Measurements from ENCODE around the gene SLC25A13.
A peak's percentile ranks its signal among the peaks of the same experiment; 100 is the strongest.

Gene SLC25A13

DNA sequence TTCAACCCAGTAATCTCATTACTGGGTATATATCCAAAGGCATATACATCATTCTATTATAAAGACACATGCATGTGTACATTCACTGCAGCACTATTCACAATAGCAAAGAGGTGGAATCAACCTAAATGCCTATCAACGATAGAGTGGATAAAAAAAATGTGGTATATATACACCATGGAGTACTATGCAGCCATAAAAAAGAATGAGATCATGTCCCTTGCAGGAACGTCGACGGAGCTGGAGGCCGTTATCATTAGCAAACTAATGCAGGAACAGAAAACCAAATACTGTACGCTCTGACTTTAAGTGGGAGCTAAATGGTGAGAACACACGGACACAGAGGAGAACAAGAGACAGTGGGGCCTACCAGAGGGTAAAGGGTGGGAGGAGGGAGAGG lies 105.5 kb downstream of the SLC25A13 start:
- H3K4me3 ChIP-seq (ENCODE audit: low read depth, low read length): no peak overlapping the region
- no peak for DNase-seq (ENCODE audit: low read depth)
- TF ChIP-seq CTCF (conservative IDR thresholded peaks at IDR 0.05; ENCODE audit: low read depth, low read length): no peak

DNA sequence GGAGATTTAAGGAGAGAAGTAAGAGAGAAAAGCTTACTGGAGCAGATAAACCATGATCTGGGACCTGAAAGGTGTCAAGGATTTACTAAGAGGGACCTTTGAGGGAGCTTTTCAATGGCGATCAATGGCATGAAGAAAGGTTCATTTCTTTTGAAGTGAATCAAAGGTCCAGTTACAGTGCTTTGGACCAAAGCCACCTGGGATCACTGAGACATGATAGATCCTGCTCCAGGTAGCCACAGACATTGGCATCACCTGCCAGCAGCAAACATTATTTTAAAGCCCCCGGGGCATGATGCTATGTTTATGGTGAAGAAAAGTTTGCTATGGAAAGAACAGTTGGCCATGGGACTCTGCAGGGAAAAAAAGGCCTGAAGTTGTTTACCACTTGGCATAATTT lies 109.4 kb downstream of the SLC25A13 start:
- no peak overlapping the region for H3K4me3 ChIP-seq (ENCODE audit: low read depth, low read length)
- no peak for TF ChIP-seq CTCF (conservative IDR thresholded peaks at IDR 0.05; ENCODE audit: low read depth, low read length)
- no peak for DNase-seq (ENCODE audit: low read depth)

- no peak for TF ChIP-seq CTCF (conservative IDR thresholded peaks at IDR 0.05; ENCODE audit: low read depth, low read length)
These were observed 109.9 kb downstream of the SLC25A13 start for GRCh38 chr7:96211954-96212353.

GRCh38 chr7:96205665-96206064 lies 116.2 kb downstream of the SLC25A13 start:
- no peak for TF ChIP-seq CTCF (conservative IDR thresholded peaks at IDR 0.05; ENCODE audit: low read depth, low read length)
- H3K4me3 ChIP-seq (ENCODE audit: low read depth, low read length): no peak overlapping the region
- no peak for DNase-seq (ENCODE audit: low read depth)

More at GRCh38 chr7:96211954-96212353, 109.9 kb downstream of the SLC25A13 start:
- H3K4me3 ChIP-seq (ENCODE audit: low read depth, low read length): no peak overlapping the region
- DNase-seq (ENCODE audit: low read depth): peak; percentile 29

DNA sequence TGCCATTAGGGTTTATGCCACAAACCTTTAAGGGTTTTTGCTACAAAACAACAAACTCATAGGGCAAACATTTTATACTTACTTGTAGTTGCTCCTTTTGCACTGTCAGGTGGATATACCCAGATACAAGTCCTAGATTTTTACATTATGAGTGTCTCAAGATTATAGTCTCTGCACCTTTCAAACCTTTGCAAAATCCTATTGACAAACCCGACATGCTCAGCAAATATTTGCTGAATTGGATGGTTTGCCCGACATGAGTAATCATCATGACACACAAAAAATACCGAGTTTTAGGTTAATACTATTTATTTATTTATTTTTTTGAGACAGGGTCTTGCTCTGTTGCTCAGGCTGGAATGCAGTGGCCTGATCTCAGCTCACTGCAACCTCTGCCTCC lies 117.3 kb downstream of the SLC25A13 start:
- no peak for DNase-seq (ENCODE audit: low read depth)
- no peak for TF ChIP-seq CTCF (conservative IDR thresholded peaks at IDR 0.05; ENCODE audit: low read depth, low read length)
- H3K4me3 ChIP-seq (ENCODE audit: low read depth, low read length): no peak overlapping the region

DNA sequence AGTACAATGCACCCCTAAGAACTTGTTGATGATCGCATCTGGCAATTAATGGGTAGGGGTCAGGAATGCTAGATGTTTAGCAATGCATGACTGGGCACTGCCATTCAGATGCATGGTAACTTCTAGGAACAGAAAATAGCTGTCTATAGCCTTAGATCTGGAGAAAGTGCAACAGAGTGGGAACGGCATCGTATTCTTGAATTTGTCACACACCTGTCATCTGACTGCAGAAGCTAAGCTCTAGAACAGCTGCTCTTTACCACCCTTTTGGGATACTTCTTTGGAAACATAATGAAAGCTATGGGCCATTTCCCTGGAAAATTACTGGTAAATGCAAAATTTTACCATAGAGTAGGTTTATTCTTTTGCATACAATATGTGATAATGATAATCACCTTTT lies 118.1 kb downstream of the SLC25A13 start:
- DNase-seq (ENCODE audit: low read depth): no peak
- TF ChIP-seq CTCF (conservative IDR thresholded peaks at IDR 0.05; ENCODE audit: low read depth, low read length): no peak
- H3K4me3 ChIP-seq (ENCODE audit: low read depth, low read length): no peak overlapping the region

DNA sequence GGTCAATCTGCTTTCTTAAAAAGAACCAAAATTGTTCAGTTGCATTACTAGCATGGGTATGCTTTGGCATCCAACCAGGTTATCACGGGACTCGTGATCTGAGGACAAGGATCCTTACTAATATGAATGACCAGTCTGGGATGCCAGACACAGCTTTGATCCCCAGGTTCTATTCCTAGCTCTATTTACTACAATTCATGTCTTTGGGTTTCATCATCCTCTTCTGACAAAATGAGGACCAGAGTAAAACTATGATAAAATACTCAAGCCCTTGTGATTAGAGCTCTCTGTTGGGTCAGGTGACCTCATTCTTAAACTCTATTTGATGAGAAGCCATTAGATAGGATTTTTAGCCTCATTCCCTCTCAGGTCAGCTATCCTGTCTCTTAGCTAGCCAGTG lies 119.8 kb downstream of the SLC25A13 start:
- no peak overlapping the region for H3K4me3 ChIP-seq (ENCODE audit: low read depth, low read length)
- DNase-seq (ENCODE audit: low read depth): no peak
- TF ChIP-seq CTCF (conservative IDR thresholded peaks at IDR 0.05; ENCODE audit: low read depth, low read length): no peak
